AG04449 (cell line): ENCODE measurements around the gene SLC2A1.

Experiments used
- CTCF ChIA-PET: fragments of 350-600 bp; formaldehyde crosslinking; extraction: SDS; loops from one replicate; lab custom pipeline; 2021; ENCODE audit warnings: antibody characterized with exemption; lab: Yijun Ruan, JAX
- POLR2A ChIA-PET: fragments of 400-600, 350-600 bp; formaldehyde crosslinking; extraction: SDS; loops from one replicate; lab custom pipeline; 2020; ENCODE audit warnings: antibody characterized with exemption, inconsistent platforms; lab: Yijun Ruan, JAX
- DNase-seq: peaks from one replicate; pipeline ENCODE4 v3.0.0-alpha.2; 2010; ENCODE audit warnings: low read depth, low spot score
- H3K4me3 ChIP-seq: 2 replicates; pipeline ENCODE4 v1.5.1; 2011; ENCODE audit warnings: low read depth, mild to moderate bottlenecking, control low read depth, low read length
- CTCF ChIP-seq: IDR thresholded peaks from one replicate; pipeline ENCODE4 v1.5.1; 2011; ENCODE audit warnings: mild to moderate bottlenecking, moderate library complexity, low read length, control low read depth, inconsistent platforms; ENCODE audit not compliant: insufficient read depth; ENCODE audit errors: missing control alignments

Gene SLC2A1

DNA sequence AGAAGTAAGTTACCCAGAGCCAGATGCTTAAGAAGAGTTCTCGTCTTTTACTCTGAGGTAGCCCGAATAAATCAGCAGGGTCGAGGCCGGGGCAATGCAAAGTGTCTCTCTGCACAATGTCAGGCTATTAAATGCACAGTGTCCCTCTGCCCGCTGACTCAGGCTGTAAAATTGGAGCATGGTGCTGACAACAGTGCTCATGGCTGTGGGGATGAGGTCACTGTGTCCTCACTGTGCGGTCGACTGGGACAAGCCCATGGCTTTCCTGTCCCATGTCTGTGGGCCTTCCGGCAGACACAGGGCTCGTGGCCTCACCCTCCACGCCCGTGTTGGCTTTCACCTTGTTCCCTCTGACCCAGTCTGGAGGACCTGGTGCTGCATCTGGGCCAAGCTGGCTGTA lies 14.6 kb upstream of the SLC2A1 start:
- POLR2A ChIA-PET, result interaction anchor here (0.8 kb wide), 1 partner anchor 50 kb away, joined by 3 read pairs; no protein-coding TSS in a partner anchor
- no peak overlapping the region for H3K4me3 ChIP-seq
- no peak for TF ChIP-seq CTCF
- no peak for DNase-seq
- CTCF ChIA-PET, result interaction anchor here (3.2 kb wide), 1 partner anchor 100 kb away, joined by 12 read pairs; no protein-coding TSS in a partner anchor

GRCh38 chr1:42971841-42972291 lies 13.2 kb upstream of the SLC2A1 start:
- ChIA-PET POLR2A (interaction anchor here (1.0 to 1.6 kb wide), 5 partner anchors 8 to 30 kb away, joined by 3 to 10 read pairs (median 4); no protein-coding TSS in a partner anchor), CTCF (interaction anchor here (0.8 to 2.3 kb wide), 4 partner anchors 9 to 102 kb away, joined by 3 to 11 read pairs (median 4); no protein-coding TSS in a partner anchor)
- peak; percentile 74 for DNase-seq
- TF ChIP-seq CTCF, result no peak
- H3K4me3 ChIP-seq, result no peak overlapping the region

- no peak overlapping the region for H3K4me3 ChIP-seq
- POLR2A ChIA-PET, result no interaction called here
- no peak for DNase-seq
- CTCF ChIA-PET, result no interaction called here
- no peak for TF ChIP-seq CTCF
Measured at GRCh38 chr1:42970143-42970542, 11.5 kb upstream of the SLC2A1 start.

- no peak for DNase-seq
- no peak for TF ChIP-seq CTCF
- ChIA-PET POLR2A (no interaction called here), CTCF (interaction anchor here (1.0 kb wide), 1 partner anchor 46 kb away, joined by 3 read pairs; no protein-coding TSS in a partner anchor)
- no peak overlapping the region for H3K4me3 ChIP-seq
Measured at GRCh38 chr1:42968654-42969053, 10.0 kb upstream of the SLC2A1 start.

- POLR2A ChIA-PET, result interaction anchor here (0.9 to 1.8 kb wide), 3 partner anchors 8 to 17 kb away, joined by 3 to 8 read pairs (median 4); no protein-coding TSS in a partner anchor
- TF ChIP-seq CTCF, result no peak
- CTCF ChIA-PET, result interaction anchor here (1.3 kb wide), 1 partner anchor 107 kb away, joined by 5 read pairs; no protein-coding TSS in a partner anchor
- DNase-seq, result peak; percentile 77
- no peak overlapping the region for H3K4me3 ChIP-seq
Measured at GRCh38 chr1:42966688-42967612, 8.3 kb upstream of the SLC2A1 start.

- DNase-seq, result no peak
- CTCF ChIA-PET, result interaction anchor here (1.0 to 1.7 kb wide), 3 partner anchors 34 to 51 kb away, joined by 3 to 5 read pairs (median 3); no protein-coding TSS in a partner anchor
- H3K4me3 ChIP-seq, result no peak overlapping the region
- no peak for TF ChIP-seq CTCF
- POLR2A ChIA-PET, result no interaction called here
Measured at GRCh38 chr1:42965378-42965777, 6.7 kb upstream of the SLC2A1 start.
